ENCODE data around the gene COL26A1. TPM values are rescaled to one million over a fixed set of nuclear protein-coding genes. Genes with fewer than 3 reads are reported as not detected.

The COL26A1 gene
- total RNA-seq, 1 experiment from 2014 or later = not detected

- intact Hi-C loops (cut with micrococcal nuclease) = no loop called here
- Histone ChIP-seq H3K4me2 (ENCODE audit: low read length) (no peak overlapping the region), H3K9ac (ENCODE audit: low read length) (no peak overlapping the region), H4K20me1 (ENCODE audit: low read length) (no peaks in the 10 kb centered on the region), H3K79me2 (ENCODE audit: low read length) (no peaks in the 10 kb centered on the region), H3F3A (ENCODE audit: low read length, unreplicated experiment) (no peaks in the 10 kb centered on the region), H3K9me3 (ENCODE audit: low read length) (no peaks in the 10 kb centered on the region), H3K27ac (ENCODE audit: low read length) (no peak overlapping the region), H3K9me2 (replicated peaks; ENCODE audit: low read length) (no peaks in the 10 kb centered on the region), H3K4me1 (ENCODE audit: insufficient read depth, low read length) (no peaks in the 10 kb centered on the region), H2AFZ (ENCODE audit: low read length) (no peak overlapping the region), H3K27me3 (ENCODE audit: low read length) (peaks cover 9% of the 10 kb centered on the region; the same call in 1 of the 2 replicates), H3K4me3 (ENCODE audit: low read length) (no peak overlapping the region), H3K36me3 (ENCODE audit: low read depth, low read length) (no peaks in the 10 kb centered on the region)
- TF ChIP-seq, protein P1, sequence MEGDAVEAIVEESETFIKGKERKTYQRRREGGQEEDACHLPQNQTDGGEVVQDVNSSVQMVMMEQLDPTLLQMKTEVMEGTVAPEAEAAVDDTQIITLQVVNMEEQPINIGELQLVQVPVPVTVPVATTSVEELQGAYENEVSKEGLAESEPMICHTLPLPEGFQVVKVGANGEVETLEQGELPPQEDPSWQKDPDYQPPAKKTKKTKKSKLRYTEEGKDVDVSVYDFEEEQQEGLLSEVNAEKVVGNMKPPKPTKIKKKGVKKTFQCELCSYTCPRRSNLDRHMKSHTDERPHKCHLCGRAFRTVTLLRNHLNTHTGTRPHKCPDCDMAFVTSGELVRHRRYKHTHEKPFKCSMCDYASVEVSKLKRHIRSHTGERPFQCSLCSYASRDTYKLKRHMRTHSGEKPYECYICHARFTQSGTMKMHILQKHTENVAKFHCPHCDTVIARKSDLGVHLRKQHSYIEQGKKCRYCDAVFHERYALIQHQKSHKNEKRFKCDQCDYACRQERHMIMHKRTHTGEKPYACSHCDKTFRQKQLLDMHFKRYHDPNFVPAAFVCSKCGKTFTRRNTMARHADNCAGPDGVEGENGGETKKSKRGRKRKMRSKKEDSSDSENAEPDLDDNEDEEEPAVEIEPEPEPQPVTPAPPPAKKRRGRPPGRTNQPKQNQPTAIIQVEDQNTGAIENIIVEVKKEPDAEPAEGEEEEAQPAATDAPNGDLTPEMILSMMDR (conservative IDR thresholded peaks at IDR 0.05; ENCODE audit: low read depth, low read length) = no peak
- TF ChIP-seq EZH2phosphoT487 (IDR thresholded peaks at IDR 0.05; ENCODE audit: borderline replicate concordance, low read length) = no peak
- no peak for TF ChIP-seq EZH2 (IDR thresholded peaks at IDR 0.05; ENCODE audit: low read length, unreplicated experiment)
- DNase-seq (no peak), ATAC-seq (no peak)
- ChIA-PET POLR2A (ENCODE audit: unreplicated experiment) (no interaction called here), CTCF (no interaction called here)
- no TSS peak for BruUV-seq (replicated peaks)
Measured at GRCh38 chr7:101436221-101436735, 73.6 kb downstream of the COL26A1 start.

GRCh38 chr7:101436857-101437576, 74.3 kb downstream of the COL26A1 start:
- no peak overlapping the region for H2AFZ ChIP-seq (ENCODE audit: low read length)
- DNase-seq (peak; percentile 31), ATAC-seq (peak; percentile 53; the same call in 1 of the 2 replicates)
- no peak overlapping the region for H3K4me3 ChIP-seq (ENCODE audit: low read length)
- H3K9ac ChIP-seq (ENCODE audit: low read length) = no peak overlapping the region
- POLR2A ChIA-PET (ENCODE audit: unreplicated experiment) = no interaction called here
- peaks cover under 1% of the 10 kb centered on the region; the same call in 1 of the 2 replicates for H3K4me1 ChIP-seq (ENCODE audit: insufficient read depth, low read length)
- no peak overlapping the region for H3K27ac ChIP-seq (ENCODE audit: low read length)
- H3K4me2 ChIP-seq (ENCODE audit: low read length) = no peak overlapping the region
- no peaks in the 10 kb centered on the region for H3K9me3 ChIP-seq (ENCODE audit: low read length)
- peaks cover 9% of the 10 kb centered on the region; the same call in 1 of the 2 replicates for H3K27me3 ChIP-seq (ENCODE audit: low read length)
- no peaks in the 10 kb centered on the region for H4K20me1 ChIP-seq (ENCODE audit: low read length)
- no peaks in the 10 kb centered on the region for H3K9me2 ChIP-seq (replicated peaks; ENCODE audit: low read length)
- intact Hi-C loops (cut with micrococcal nuclease) = no loop called here
- no peak for TF ChIP-seq EZH2phosphoT487 (IDR thresholded peaks at IDR 0.05; ENCODE audit: borderline replicate concordance, low read length)
- TF ChIP-seq EZH2 (IDR thresholded peaks at IDR 0.05; ENCODE audit: low read length, unreplicated experiment) = no peak
- TF ChIP-seq, protein P1 (conservative IDR thresholded peaks at IDR 0.05; ENCODE audit: low read depth, low read length) = no peak
- no peaks in the 10 kb centered on the region for H3K79me2 ChIP-seq (ENCODE audit: low read length)
- no peaks in the 10 kb centered on the region for H3K36me3 ChIP-seq (ENCODE audit: low read depth, low read length)
- CTCF ChIA-PET = interaction anchor here (0.6 kb wide), 1 partner anchor 70 kb away, joined by 5 read pairs; no protein-coding TSS in a partner anchor
- no peaks in the 10 kb centered on the region for H3F3A ChIP-seq (ENCODE audit: low read length, unreplicated experiment)
- BruUV-seq (replicated peaks) = no TSS peak

- Histone ChIP-seq H3K4me3 (ENCODE audit: low read length) (no peak overlapping the region), H3K4me2 (ENCODE audit: low read length) (no peak overlapping the region), H3K9me2 (replicated peaks; ENCODE audit: low read length) (no peaks in the 10 kb centered on the region), H4K20me1 (ENCODE audit: low read length) (no peaks in the 10 kb centered on the region), H3F3A (ENCODE audit: low read length, unreplicated experiment) (no peaks in the 10 kb centered on the region), H3K4me1 (ENCODE audit: insufficient read depth, low read length) (peaks cover 10% of the 10 kb centered on the region), H3K9me3 (ENCODE audit: low read length) (no peaks in the 10 kb centered on the region), H3K79me2 (ENCODE audit: low read length) (no peaks in the 10 kb centered on the region), H3K9ac (ENCODE audit: low read length) (no peak overlapping the region), H3K27me3 (ENCODE audit: low read length) (no peaks in the 10 kb centered on the region), H3K27ac (ENCODE audit: low read length) (no peak overlapping the region), H3K36me3 (ENCODE audit: low read depth, low read length) (no peaks in the 10 kb centered on the region), H2AFZ (ENCODE audit: low read length) (no peak overlapping the region)
- POLR2A ChIA-PET (ENCODE audit: unreplicated experiment) = no interaction called here
- CTCF ChIA-PET = no interaction called here
- no peak for ATAC-seq
- intact Hi-C loops (cut with micrococcal nuclease) = no loop called here
- DNase-seq = no peak
- TF ChIP-seq, protein P1 (conservative IDR thresholded peaks at IDR 0.05; ENCODE audit: low read depth, low read length) = no peak
- no peak for TF ChIP-seq EZH2 (IDR thresholded peaks at IDR 0.05; ENCODE audit: low read length, unreplicated experiment)
- TF ChIP-seq EZH2phosphoT487 (IDR thresholded peaks at IDR 0.05; ENCODE audit: borderline replicate concordance, low read length) = no peak
- BruUV-seq (replicated peaks) = no TSS peak
Measured at GRCh38 chr7:101441890-101442289, 79.2 kb downstream of the COL26A1 start.

All from PC-3 (cell line).